Middle frontal gyrus (tissue), 1 donor: ENCODE results near the gene FGF14.

ENCODE experiments used
- DNase-seq: peaks from one replicate; pipeline ENCODE4 v3.0.0-alpha.2; 2015; ENCODE audit warnings: low spot score; ENCODE audit errors: extremely low spot score

Gene FGF14

DNA sequence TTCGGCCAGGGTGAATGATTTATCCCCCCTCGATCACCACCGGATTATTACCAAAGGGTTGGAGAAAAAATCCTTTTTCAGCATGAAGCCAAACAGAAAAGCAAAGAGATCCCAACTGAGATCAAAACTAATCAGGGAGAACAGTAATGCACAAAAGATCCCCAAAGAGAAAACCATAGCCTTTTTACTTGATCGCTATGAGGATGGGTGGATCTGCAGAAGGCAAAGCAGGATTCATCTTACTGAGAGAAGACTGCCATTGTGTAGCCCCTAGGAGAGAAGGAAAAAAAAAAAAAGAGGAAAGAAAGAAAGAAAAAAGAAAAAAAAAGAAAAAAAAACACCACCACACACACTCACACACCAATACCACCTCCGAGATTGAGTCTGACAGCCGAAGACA is at the start of gene FGF14:
FGF14 (minus strand) TSS at position 283 of the 400 bp plus-strand sequence.
- no peak for DNase-seq

DNA sequence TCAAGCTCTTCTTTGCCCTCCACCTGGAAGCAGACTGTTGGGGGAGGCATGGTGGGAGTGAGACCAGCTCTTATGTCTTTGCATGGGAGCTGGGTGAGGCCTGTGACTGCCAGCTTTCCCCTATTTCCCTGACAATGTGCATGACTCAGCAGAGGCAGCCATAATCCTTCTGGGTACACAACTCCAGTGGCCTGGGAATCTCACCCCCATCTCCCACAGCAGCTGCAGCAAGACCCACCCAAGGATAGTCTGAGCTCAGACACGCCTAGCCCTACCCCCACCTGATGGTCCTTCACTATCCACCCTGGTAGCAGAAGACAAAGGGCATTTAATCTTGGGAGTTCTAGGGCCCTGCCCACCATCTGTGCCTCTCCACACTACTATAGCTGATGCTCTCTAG is 41.4 kb upstream of the FGF14 start:
- no peak for DNase-seq

DNA sequence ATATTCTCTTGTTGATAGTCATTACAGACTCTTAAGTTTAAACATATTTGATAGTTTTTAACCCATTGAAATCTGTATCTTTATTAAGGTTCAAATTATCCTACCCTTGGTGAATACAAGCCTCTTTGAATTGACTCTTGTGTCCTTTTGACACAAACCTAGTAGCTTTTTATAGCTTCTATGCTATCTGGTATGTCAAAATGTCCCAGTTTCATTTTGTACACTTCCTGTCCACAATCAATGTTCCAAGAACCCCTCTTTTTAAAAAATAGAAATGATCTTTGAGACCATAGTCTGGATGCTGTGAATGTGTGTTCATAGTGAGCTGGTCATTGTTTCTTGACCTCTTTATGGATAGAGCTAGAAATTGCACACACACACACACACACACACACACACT is 39.2 kb upstream of the FGF14 start:
- DNase-seq = no peak

DNA sequence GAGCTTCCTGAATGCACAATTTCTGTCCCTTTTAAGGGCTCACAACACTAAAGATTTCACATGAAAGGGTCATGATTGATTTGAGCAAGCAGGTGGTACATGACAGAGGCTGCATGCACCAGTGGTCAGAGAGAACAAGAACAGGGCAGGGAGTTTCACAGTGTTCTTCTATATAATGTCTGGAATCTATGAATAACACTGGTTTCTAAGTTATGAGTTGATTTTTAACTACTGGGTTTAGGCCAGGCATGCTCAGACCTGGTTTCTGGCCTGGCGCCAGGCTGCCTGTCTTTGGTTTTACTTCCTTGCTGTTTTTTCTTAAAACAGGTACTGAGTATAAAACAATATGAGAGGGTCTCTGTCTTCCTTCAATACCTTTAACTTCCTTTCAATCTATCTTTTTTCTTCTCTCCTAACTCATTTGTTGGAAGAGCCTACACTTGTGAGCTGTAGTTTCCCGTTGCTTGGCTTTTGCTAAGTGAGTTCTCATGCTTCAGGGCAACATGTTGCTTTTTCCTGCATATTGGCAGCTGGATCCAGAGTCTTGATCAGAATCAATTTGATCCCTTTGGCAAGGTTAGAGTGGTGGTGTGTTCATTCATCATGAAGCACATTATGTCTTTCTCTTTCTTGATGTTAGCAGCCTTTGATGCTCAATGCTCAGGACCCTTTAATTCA is 38.5 kb upstream of the FGF14 start:
- no peak for DNase-seq

DNA sequence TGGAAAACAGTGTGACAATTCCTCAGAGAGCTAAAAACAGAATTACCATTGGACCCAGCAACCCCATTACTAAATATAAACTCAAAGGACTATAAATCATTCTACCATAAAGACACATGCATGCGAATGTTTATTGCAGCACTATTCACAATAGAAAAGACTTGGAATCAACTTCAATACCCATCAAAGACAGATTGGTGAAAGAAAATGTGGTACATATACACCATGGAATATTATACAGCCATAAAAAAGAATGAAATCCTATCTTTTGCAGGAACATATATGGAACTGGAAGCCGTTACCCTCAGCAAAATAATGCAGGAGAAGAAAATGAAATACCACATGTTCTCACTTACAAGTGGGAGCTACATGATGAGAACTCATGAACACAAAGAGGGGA is 20.8 kb upstream of the FGF14 start:
- DNase-seq = no peak

DNA sequence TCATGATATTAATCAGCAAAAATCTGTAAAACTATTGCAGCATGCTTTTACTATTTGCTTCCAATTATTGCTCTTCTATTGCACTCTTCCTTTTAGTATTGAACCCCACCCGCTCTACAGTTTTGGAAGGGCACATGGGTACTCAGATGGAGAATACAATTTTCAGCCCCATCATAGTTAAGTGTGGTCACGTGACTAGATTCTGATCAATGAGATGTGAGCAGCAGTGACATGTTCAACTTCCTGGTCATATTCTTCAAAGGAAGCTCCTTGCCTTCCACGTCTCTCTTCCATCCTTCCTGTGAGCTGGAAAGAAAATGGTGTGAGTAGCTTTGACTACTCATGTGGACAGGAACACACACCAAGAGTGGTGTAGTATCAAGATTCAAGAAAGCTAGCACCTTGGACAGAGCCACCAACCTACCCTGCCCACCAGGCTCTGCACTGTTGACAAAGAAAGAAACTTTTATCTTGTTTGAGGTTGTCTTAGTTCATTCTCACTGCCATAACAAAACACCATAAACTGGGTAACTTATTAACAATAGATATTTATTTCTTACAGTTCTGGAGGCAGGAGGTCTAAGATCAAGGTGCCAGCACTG is 3.8 kb upstream of the FGF14 start:
- no peak for DNase-seq

DNA sequence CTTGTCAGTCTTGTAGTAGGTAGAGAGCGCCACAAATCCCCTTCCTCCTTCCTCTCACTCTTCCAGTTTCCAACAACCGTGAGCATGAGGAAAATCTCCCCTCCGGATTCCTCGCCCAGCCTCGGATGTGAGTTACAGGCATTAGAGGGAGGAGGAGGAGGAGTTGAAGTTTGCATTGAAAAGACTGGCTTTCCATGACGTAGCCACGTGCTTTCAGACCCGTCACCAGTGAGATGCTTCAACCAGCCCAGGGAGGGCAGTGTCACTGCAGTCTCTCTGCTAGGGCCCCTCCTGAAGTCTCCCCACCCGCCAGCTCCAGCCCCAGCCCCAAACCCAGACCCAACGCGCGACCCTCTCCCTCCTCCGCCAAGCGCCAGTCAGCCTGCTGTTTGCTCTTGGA is 442 bp upstream of the FGF14 start:
- peak; percentile 51 for DNase-seq

DNA sequence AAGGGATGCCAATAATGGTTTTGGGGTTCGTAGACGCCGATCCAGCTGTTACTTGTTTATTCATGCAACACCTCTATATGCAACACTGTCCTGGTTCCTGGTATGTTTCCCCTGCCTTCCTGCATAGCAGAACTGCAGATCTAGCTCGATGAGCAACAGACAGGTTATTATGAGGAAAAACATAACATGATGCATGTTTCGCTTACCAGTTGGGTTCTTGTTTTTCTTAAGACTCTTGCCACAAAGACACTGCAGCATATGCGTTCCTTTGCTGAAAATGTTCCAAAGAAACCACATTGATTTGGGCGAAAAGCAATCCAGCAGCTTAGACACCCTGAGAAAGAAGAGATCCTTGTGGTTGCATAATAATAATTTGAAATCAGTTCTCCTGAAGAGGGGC is 583 bp downstream of the FGF14 start:
- no peak for DNase-seq

DNA sequence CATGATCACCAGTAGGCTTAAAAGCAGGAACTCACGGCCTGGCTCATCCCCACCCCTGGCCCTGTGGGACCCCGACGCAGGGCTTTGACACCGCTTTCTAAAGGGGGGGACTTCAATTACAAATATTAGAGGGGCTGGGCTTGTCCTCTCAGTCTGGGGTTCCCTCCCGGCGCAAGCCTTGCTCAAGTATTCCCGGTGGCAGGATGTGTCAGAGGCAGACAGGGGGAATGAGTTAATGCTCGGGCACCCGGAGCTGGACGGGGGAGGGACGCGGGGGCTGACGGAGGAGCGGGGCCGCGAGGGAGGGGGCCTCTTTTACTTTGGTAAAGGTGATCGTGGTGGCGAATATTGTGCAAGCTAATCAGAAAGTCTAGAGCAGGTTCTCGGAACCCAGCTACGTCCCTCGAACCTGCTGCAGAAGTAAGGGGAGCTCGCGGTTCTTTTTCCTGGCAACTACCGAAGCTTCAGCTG is 1.1 kb downstream of the FGF14 start:
- DNase-seq = no peak

DNA sequence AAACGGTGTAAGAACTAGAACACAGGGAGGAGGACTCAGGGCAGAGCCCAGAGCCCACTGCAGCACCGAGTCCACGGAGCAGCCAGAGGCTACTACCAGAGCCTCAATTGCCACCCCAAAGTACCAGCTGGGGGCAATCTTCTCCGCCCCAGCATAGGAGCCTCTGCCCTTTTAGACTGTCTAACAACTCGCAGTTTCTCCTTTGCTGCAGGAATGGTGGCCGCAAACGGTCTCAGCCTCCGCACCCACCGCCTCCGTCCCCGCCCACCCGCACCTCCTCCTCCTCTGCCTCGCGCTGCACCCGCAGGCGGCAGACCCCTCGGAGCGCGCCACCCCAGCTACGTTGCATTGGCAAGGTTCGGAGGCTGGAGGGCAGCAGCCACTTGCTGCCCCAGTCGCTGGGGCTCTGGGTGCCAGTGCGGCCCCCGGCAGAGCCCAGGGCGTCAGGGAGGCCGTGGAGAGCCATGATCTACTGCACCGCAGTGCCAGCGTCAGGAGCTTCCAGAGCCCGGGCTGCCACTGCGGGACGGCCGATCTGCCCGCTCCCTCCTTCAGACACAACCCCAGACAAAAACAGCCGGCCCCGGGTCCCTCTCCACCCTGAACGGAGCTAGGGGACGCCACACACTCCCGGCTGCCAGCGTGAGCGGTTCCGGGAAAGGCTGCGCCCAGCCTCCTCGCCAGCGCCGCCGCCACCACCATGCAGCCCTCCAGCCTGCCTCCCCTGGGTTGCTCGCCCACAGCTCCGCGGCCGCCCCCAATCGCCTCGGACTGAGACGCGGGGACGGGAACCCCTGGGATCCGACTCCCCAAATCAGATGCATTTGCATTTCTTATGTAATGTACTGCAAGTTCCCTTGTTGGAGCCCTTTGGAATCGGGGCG is 1.8 kb downstream of the FGF14 start:
- DNase-seq = no peak

DNA sequence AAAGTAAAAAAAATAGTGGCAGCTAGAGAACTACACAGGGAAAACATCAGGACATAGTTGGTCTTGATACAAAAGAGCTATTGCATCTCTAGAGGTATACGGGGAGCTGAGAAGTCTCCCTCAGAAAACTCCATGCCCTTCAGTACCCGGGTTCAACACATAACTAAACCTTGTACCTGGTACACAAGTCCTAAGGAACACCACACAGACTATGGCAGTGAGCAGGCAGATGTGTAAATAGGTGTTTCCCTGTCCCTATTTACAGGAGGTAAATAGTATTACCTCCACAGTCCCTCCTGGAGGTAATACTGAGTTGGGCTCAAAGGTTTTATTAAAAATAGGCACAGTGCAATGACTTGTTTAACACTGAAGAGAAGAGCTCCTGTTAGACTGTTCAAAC is 5.9 kb downstream of the FGF14 start:
- no peak for DNase-seq

DNA sequence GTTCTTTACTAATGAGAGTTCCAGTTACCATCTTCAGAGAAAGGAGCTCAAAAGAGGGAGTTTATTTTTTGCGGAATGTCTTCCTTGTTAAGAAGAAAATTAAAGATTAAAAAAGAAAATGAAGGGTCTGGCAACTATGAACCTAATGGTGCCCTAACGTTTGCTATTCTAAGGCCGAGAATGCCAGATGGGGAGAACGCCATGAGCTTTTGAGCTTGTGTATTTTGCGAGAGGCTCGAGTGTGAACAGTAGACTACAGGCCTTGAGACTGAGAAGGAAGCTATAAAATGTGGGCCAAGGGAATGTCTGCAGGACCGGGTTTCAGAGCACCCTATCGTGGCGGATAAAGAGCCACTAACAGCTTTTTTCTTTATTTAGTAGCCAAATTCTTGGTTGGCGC is 6.7 kb downstream of the FGF14 start:
- DNase-seq = no peak

DNA sequence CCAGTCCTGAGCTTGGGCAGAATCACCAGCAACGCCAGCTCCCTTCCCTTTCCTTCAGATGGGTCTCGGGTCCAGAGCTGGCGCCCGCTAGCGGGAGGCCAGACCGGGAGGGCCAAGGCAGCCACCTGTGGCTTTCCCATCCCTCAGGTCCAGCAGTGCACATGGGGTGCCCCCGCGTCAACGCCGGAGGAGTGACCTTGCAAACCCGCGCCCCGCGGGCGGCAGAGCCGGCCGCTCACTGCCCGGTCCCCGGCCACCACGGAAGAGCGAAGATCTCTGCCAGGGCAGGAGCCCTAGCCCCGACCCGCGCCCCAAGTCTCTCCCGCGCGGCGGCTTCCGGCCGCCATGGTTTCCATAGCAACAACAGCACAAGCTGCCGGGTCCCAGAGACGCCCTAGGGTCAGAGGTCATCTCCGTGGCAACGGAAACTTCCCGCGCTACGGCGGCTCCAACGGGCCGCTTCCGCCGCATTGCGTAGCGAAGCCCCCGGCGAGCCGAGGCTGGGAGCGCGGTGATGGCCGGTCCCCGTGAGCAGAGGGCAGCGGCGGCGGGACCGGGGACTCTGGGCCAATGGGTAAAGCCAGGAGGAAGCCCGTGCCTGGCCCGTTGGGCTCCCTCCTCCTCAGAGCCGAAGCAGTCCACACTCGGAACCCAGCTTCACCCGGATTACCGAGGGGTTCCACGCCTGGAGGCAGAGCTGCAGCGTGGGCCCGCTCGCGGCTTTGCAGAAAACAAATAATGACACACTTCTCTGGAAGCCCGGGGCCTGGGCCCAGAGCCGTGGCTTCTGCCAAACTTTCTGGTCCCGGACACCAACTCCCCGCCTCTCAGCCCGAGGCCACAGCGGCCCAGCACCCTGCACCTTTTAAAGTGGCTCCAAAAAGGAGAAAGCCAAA is 7.4 kb downstream of the FGF14 start:
- DNase-seq = peak; percentile 86

DNA sequence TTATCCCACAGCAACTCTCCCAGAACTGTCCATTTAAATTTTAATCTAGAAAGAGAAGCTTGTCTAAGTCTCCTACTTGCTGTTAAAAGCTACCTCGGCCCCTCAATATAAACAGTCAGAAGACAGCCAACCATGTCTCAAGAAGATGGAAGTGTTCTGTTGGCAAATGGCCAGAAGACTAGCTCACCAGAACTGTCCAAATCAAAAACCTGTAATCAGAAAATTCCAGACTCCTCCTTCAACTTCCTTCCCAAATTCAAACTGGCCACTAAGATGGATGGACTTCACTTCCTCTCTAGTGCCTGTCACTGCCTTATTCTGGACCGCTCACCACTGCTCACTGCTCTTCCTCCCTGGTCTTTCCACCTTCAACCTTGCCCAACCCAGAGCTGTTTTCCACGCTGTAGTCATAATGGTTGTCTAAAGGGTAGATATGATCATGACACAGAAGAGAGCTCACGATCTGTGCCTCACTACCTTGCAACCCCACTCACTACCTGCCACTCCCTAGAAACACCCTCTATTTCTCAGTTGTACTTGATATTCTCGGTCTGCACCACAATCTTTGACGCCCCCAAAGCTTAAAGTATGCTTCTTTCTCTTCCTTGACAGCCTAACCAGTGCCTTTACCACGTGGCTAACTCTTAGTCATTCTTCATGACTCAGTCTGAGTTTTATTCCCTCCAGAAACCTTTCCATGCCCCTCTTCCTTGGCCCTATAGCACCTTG is 9.2 kb downstream of the FGF14 start:
- no peak for DNase-seq

DNA sequence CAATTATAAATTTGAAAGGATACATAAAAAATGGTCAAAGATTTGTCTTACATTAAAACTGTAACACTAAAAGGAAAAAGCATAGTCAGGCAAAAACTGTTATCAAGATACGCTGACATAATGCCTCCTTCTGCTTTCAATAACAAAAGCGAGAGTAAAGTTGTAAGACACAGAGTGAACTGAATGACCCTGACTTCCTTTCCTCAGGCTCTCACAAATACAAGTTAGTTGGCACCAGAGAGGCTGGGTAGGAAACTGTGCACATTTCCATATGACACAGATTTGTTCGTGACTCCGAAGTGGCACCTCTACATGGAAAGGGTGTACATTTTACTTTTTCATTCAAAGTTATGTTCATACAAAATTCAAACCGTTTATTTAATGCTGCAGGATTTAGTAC is 15.4 kb downstream of the FGF14 start:
- DNase-seq = no peak

DNA sequence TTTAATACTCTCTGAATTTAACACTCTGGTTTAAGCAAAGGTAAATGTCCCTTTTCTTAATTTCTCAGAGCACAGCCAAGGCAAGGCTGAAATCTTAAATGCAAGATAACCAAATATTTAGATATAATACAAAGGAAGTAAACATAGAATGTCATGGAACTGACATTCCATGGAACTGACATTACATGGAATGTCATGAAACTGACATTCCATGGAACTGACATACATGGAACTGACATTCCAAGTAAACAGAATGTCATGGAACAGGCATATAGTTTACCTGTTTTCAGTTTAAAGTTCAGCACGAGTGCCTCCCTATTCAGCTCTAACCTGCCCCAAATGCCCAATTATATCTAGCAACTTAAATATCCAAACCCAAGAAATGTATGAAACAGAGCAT is 21.8 kb downstream of the FGF14 start:
- DNase-seq = no peak

DNA sequence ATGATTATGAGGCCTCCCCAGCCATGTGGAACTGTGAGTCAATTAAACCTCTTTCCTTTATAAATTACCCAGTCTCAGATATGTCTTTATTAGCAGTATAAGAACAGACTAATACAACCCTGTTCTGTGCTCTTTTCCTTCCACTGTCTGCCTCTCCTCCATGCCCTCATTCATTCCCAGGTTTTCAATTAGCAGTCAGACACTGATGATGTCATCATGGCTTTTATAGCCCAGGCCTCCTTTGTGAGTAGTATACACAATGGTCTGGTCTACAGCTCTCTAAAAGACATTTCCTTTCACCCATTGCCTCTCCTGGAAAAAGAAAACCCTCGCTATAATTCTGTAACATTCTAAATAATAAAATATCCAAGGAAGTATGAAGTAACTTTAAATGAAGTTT is 25.5 kb downstream of the FGF14 start:
- no peak for DNase-seq

DNA sequence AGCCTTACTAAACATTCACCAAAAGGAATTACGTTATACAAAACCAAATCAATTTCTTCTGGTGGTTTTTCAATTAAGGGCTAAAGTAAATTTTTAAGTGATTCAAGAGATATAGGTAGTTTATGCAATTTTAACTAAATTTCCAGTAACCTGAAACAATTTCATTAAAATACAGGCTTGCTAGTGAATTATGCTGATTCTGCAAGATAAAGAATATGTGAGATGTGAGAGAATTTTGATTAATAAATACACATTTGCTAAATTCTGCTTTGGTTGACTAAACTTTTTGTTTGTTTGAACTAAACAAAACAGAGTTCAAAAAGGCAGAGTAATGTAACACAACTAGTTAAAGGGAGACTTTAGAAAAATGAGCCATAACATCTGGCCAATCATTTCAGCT is 27.1 kb downstream of the FGF14 start:
- no peak for DNase-seq

DNA sequence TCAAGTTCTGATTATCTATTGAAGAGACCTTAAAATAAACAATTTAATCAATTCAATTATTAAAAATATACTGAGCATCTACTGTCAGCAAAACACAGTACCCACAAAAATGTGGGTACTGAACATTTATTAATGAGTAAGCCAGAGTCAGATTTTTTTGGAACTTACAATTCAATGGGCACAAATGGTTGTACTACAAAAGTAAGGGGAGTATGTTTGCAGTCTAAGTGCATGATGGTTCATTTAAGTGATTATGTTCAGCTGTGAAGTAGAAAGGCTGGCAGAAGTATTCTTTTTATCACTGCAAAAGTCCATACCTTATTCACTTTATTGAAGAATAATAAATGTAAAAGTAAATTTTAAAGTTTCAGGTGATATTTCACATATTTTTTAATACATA is 27.6 kb downstream of the FGF14 start:
- DNase-seq = no peak

DNA sequence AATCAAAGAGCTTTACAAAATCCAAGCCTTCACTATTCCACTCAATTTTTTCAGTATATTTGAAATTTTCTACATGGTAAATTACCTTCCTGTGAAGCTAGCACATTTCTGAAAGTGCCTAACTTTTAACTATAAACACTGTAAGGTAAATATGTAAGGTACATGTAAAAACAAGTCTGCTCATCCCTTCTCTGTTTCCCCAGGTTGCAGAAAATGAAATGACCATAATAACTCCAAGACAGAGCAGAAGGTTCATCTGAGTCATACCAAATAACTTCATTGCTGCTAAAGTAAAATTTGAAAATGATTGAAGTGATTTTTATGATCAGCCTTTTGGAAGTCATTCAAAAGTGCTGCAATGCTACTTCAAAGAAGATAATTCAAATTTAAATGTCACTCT is 28.6 kb downstream of the FGF14 start:
- DNase-seq = no peak

DNA sequence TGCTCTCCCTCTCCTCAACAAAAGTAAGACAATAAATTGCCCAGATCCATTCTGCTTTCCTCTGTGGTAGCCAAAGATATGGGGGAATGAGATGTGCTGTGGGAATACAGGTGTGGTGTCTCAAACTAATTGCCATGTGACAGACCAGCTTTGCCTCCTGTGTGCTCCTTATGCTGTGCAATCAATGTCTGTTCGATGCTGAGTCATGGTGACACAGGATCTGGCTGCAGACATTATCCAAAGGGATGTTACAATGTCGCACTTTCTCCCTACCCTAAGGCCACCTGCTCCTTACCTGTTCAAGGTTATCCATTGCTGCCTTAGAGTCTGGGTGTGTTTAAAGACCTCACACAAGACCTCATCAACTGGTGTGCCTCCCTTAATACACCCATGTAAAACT is 32.5 kb downstream of the FGF14 start:
- DNase-seq = no peak
